Neural progenitor cell (in vitro differentiated cells): ENCODE results near the gene NCF4.

Source experiments
- EZH2 ChIP-seq: fragments of 200-600 bp; sonication (generic); IDR thresholded peaks from 2 replicates; pipeline ENCODE4 v1.6.1; 2017; ENCODE audit warnings: antibody characterized with exemption, mild to moderate bottlenecking, moderate library complexity
- TF ChIP-seq, protein P1 (sequence below): fragments of 200-600 bp; sonication (generic); IDR thresholded peaks from 2 replicates; pipeline ENCODE4 v1.5.1; 2017; ENCODE audit warnings: antibody characterized with exemption, mild to moderate bottlenecking

DNA sequence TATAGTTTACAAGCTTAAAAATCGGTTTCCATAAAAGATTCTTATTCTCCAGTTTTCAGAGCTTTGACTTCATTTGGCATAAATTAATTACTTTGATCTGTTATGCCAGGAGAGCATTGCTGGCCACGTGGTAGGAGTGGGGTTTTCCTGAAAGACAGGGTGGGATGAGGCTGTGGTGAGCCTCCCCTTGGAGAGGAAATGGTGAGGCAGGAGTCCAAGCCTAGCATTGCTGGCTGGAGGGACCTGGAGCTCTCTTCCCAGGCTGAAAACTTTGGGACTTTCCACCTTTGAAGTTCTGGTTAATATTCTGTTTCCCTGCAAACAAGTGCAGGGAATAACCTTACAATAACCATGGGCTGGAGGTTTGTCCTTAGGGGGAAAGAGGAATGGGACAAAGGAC, 31.5 kb downstream of the NCF4 start:
- TF ChIP-seq, protein P1, sequence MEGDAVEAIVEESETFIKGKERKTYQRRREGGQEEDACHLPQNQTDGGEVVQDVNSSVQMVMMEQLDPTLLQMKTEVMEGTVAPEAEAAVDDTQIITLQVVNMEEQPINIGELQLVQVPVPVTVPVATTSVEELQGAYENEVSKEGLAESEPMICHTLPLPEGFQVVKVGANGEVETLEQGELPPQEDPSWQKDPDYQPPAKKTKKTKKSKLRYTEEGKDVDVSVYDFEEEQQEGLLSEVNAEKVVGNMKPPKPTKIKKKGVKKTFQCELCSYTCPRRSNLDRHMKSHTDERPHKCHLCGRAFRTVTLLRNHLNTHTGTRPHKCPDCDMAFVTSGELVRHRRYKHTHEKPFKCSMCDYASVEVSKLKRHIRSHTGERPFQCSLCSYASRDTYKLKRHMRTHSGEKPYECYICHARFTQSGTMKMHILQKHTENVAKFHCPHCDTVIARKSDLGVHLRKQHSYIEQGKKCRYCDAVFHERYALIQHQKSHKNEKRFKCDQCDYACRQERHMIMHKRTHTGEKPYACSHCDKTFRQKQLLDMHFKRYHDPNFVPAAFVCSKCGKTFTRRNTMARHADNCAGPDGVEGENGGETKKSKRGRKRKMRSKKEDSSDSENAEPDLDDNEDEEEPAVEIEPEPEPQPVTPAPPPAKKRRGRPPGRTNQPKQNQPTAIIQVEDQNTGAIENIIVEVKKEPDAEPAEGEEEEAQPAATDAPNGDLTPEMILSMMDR = no peak
- TF ChIP-seq EZH2 = no peak
